OCI-LY1 (cell line): Measurements from ENCODE around the gene GPR107.

Source experiments
- EZH2 ChIP-seq: fragments of 200-600 bp; sonication (generic), shearing (Covaris generic); IDR thresholded peaks from 2 replicates; pipeline ENCODE4 v1.8.0; 2017; ENCODE audit warnings: borderline replicate concordance, mixed run types, mild to moderate bottlenecking, antibody characterized with exemption, low read length, moderate library complexity, mixed read lengths
- TF ChIP-seq, protein P1 (sequence below): fragments of 200-600 bp; sonication (generic), shearing (Covaris generic); IDR thresholded peaks from 2 replicates; pipeline ENCODE4 v1.5.1; 2017; ENCODE audit warnings: mild to moderate bottlenecking, antibody characterized with exemption, low read length, moderate library complexity, mixed read lengths

DNA sequence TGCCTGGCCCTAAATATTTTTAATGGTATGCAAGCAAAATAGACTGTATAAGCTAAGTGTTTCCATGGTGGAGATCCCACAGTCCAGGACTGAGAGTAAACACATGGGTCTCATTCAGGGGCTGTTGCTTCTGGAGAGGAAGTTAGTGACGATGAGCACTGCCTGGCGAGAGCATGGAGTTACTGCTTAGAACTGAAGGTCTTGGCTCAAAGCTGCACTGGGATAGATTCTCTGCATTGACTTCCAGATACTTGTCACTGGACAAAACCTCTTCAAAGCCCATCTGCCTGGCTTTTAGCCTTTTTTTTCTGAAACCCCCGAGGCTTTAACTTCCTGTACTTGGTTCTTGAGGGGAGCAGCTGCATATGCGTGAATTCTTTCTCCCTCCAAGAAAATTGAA lies 39.2 kb downstream of the GPR107 start:
- TF ChIP-seq, protein P1, sequence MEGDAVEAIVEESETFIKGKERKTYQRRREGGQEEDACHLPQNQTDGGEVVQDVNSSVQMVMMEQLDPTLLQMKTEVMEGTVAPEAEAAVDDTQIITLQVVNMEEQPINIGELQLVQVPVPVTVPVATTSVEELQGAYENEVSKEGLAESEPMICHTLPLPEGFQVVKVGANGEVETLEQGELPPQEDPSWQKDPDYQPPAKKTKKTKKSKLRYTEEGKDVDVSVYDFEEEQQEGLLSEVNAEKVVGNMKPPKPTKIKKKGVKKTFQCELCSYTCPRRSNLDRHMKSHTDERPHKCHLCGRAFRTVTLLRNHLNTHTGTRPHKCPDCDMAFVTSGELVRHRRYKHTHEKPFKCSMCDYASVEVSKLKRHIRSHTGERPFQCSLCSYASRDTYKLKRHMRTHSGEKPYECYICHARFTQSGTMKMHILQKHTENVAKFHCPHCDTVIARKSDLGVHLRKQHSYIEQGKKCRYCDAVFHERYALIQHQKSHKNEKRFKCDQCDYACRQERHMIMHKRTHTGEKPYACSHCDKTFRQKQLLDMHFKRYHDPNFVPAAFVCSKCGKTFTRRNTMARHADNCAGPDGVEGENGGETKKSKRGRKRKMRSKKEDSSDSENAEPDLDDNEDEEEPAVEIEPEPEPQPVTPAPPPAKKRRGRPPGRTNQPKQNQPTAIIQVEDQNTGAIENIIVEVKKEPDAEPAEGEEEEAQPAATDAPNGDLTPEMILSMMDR, result no peak
- TF ChIP-seq EZH2, result no peak
